ENCODE results near the gene ESPNL.

DNA sequence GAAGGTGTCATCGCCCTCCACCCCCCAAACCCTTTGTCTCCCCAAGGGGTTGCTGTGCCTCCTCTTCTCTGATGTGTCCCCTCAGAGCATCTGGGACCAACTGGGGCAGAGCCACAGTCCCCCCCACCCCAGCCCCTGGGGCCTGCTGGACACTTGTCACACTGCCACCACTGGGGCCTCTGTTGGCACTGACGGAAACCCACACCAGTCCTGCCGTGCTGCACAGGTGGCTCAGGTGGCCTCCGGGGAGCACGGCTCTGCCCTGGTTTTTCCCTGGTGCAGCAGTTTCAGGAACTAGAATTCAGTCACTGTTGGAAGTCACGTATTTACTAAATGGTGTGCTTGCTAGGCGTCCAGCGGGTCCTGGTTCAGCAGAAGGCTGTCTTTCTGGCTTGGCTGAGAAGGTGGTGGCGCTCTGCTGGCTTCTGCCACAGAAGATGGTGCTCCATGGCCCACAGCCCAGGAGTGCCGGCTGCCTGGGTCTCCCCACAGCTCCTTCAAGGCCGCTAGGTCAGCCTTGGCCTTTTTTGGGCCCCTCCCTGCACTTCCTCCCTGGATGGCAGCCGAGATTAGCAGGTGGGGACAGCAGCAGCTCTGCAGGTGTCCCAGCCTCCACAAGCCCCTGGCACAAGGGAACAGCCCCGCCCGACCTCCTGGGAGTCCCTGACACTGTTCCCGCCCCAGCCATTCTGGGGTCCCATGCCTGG, 19.8 kb downstream of the ESPNL start:
- TF ChIP-seq SUZ12 (IDR thresholded peaks at IDR 0.05; ENCODE audit: extremely low read depth, insufficient read depth, insufficient read length) = no peak
- no peak for TF ChIP-seq ZNF274 (IDR thresholded peaks at IDR 0.05; ENCODE audit: low read depth, low read length)

Measured in NT2/D1 (cell line).